GM19035 (cell line): ENCODE data around the gene MCEMP1.
A peak's percentile ranks its signal among the peaks of the same experiment; 100 is the strongest.

Source experiments
- ATAC-seq: cut with Tn5 transposase; IDR thresholded peaks from one replicate; pipeline ENCODE4 v1.9.1; 2021; ENCODE audit not compliant: unreplicated experiment

The MCEMP1 gene

GRCh38 chr19:7676854-7677253 is at the start of gene MCEMP1:
TSS of gene MCEMP1 (plus strand) at chr19:7677090. CDS start at chr19:7677121, 31 bp downstream.
- ATAC-seq: no peak

GRCh38 chr19:7627166-7627565 is 49.7 kb upstream of the MCEMP1 start:
- ATAC-seq: no peak

- no peak for ATAC-seq
Observed at GRCh38 chr19:7628589-7629311, 48.1 kb upstream of the MCEMP1 start.

- peak; percentile 91 for ATAC-seq
Observed at GRCh38 chr19:7629347-7630054, 47.4 kb upstream of the MCEMP1 start, which contains the start of the genes PET100 and XAB2. TSS of gene PET100 (plus strand) at chr19:7629793. CDS start at chr19:7629834, 41 bp downstream. TSS of gene XAB2 (minus strand) at chr19:7629545. CDS start at chr19:7629527, 18 bp downstream.

GRCh38 chr19:7631577-7631976 is 45.3 kb upstream of the MCEMP1 start:
- no peak for ATAC-seq

- ATAC-seq: no peak
Observed at GRCh38 chr19:7632340-7633203, 44.3 kb upstream of the MCEMP1 start.

GRCh38 chr19:7633698-7634097 is 43.2 kb upstream of the MCEMP1 start, which contains the start of gene PCP2:
TSS of gene PCP2 (minus strand) at chr19:7633719. CDS start at chr19:7633457, 262 bp downstream.
- no peak for ATAC-seq

- no peak for ATAC-seq
Observed at GRCh38 chr19:7635670-7636069, 41.2 kb upstream of the MCEMP1 start.

- no peak for ATAC-seq
Observed at GRCh38 chr19:7636317-7636690, 40.6 kb upstream of the MCEMP1 start.

GRCh38 chr19:7636691-7637373 is 40.1 kb upstream of the MCEMP1 start, which contains the start of gene STXBP2:
TSS of gene STXBP2 (plus strand) at chr19:7637110. CDS start at chr19:7637150, 40 bp downstream.
- peak; percentile 72 for ATAC-seq

GRCh38 chr19:7637374-7638256 is 39.3 kb upstream of the MCEMP1 start:
- ATAC-seq: peak; percentile 17

- ATAC-seq: no peak
Observed at GRCh38 chr19:7638802-7639465, 38.0 kb upstream of the MCEMP1 start.

GRCh38 chr19:7639863-7640348 is 37.0 kb upstream of the MCEMP1 start:
- ATAC-seq: no peak

GRCh38 chr19:7640803-7641202 is 36.1 kb upstream of the MCEMP1 start:
- ATAC-seq: no peak

- no peak for ATAC-seq
Observed at GRCh38 chr19:7641290-7642276, 35.3 kb upstream of the MCEMP1 start.

- ATAC-seq: no peak
Observed at GRCh38 chr19:7642295-7643030, 34.4 kb upstream of the MCEMP1 start.

- ATAC-seq: no peak
Observed at GRCh38 chr19:7643031-7643415, 33.9 kb upstream of the MCEMP1 start.
